ENCODE measurements around the gene KBTBD13.

Gene KBTBD13

GRCh38 chr15:65054333-65055200, 22.0 kb upstream of the KBTBD13 start:
- H3K27me3 Mint-ChIP-seq (ENCODE audit: low read depth, poor library complexity), result peaks cover 10% of the 10 kb centered on the region
- no peaks in the 10 kb centered on the region for H3K9me3 Mint-ChIP-seq
- DNase-seq, result peak; percentile 84
- H3K27ac Mint-ChIP-seq, result no peak overlapping the region
- TF ChIP-seq CTCF (IDR thresholded peaks at IDR 0.05), result peak; percentile 88
- H3K4me3 Mint-ChIP-seq, result no peak overlapping the region
- H3K36me3 Mint-ChIP-seq (ENCODE audit: low read depth), result peaks cover 20% of the 10 kb centered on the region
- H3K4me1 Mint-ChIP-seq, result peaks cover 55% of the 10 kb centered on the region

- no peak for DNase-seq
- H3K4me1 Mint-ChIP-seq, result peaks cover 48% of the 10 kb centered on the region
- TF ChIP-seq CTCF (IDR thresholded peaks at IDR 0.05), result no peak
- peaks cover 25% of the 10 kb centered on the region for H3K36me3 Mint-ChIP-seq (ENCODE audit: low read depth)
- H3K27ac Mint-ChIP-seq, result no peak overlapping the region
- peaks cover 3% of the 10 kb centered on the region for H3K27me3 Mint-ChIP-seq (ENCODE audit: low read depth, poor library complexity)
- H3K4me3 Mint-ChIP-seq, result no peak overlapping the region
- no peaks in the 10 kb centered on the region for H3K9me3 Mint-ChIP-seq
Measured at GRCh38 chr15:65055201-65055870, 21.2 kb upstream of the KBTBD13 start.

- Mint-ChIP-seq H3K4me1 (peaks cover 46% of the 10 kb centered on the region), H3K4me3 (no peak overlapping the region), H3K27ac (no peak overlapping the region), H3K36me3 (ENCODE audit: low read depth) (peaks cover 33% of the 10 kb centered on the region), H3K27me3 (ENCODE audit: low read depth, poor library complexity) (peaks cover 3% of the 10 kb centered on the region), H3K9me3 (no peaks in the 10 kb centered on the region)
- TF ChIP-seq CTCF (IDR thresholded peaks at IDR 0.05), result no peak
- DNase-seq, result no peak
Measured at GRCh38 chr15:65056106-65056505, 20.4 kb upstream of the KBTBD13 start.

GRCh38 chr15:65056868-65057548, 19.5 kb upstream of the KBTBD13 start:
- H3K4me3 Mint-ChIP-seq, result peak overlapping the region; percentile 6
- DNase-seq, result peak; percentile 33
- peak overlapping the region; percentile 88 for H3K27ac Mint-ChIP-seq
- TF ChIP-seq CTCF (IDR thresholded peaks at IDR 0.05), result no peak
- H3K9me3 Mint-ChIP-seq, result no peaks in the 10 kb centered on the region
- peaks cover 42% of the 10 kb centered on the region for H3K4me1 Mint-ChIP-seq
- H3K36me3 Mint-ChIP-seq (ENCODE audit: low read depth), result peaks cover 39% of the 10 kb centered on the region
- peaks cover 3% of the 10 kb centered on the region for H3K27me3 Mint-ChIP-seq (ENCODE audit: low read depth, poor library complexity)

GRCh38 chr15:65057549-65057940, 19.0 kb upstream of the KBTBD13 start:
- Mint-ChIP-seq H3K4me1 (peaks cover 43% of the 10 kb centered on the region), H3K27ac (peak overlapping the region; percentile 88), H3K36me3 (ENCODE audit: low read depth) (peaks cover 44% of the 10 kb centered on the region), H3K4me3 (no peak overlapping the region), H3K9me3 (no peaks in the 10 kb centered on the region), H3K27me3 (ENCODE audit: low read depth, poor library complexity) (peaks cover 6% of the 10 kb centered on the region)
- no peak for TF ChIP-seq CTCF (IDR thresholded peaks at IDR 0.05)
- no peak for DNase-seq

All from nephron progenitor cell (in vitro differentiated cells).